HEK293T (cell line): Measurements from ENCODE around the gene PDE6G.

Experiments used
- FOXA1 ChIP-seq: fragments of 450-650 bp; IDR thresholded peaks from 2 replicates; pipeline ENCODE4 v1.6.1; 2016; ENCODE audit warnings: mild to moderate bottlenecking
- SUZ12 ChIP-seq: fragments of 450-650 bp; IDR thresholded peaks from 2 replicates; pipeline ENCODE4 v1.6.1; 2016; ENCODE audit warnings: mild to moderate bottlenecking

GRCh38 chr17:81635973-81636504 is 20.3 kb downstream of the PDE6G start:
- TF ChIP-seq SUZ12 (no peak), FOXA1 (no peak)
